CD14-positive monocyte (primary cell): Measurements from ENCODE around the gene ARID1B. TPM values are rescaled to one million over a fixed set of nuclear protein-coding genes. Genes with fewer than 3 reads are reported as not detected.

Experiments
- DNase-seq, 3 donors: peaks; one replicate each; pipeline ENCODE4 v3.0.0-alpha.2; 2011 to 2022
- H2AFZ ChIP-seq: 2 replicates; pipeline ENCODE4 v1.6.0; 2012; ENCODE audit warnings: mild to moderate bottlenecking, low read depth, low read length, inconsistent platforms; ENCODE audit not compliant: insufficient read depth, poor library complexity, severe bottlenecking
- H3K27ac ChIP-seq, 2 donors: 1 replicate in 1 of 2; 2 replicates in 1 of 2; pipeline ENCODE4 v1.5.1; 2012 to 2013; ENCODE audit warnings: low read length in 2 of 2, control low read depth in 1 of 2, inconsistent platforms in 1 of 2, low read depth in 1 of 2, mild to moderate bottlenecking in 1 of 2
- H3K27me3 ChIP-seq, 2 donors: one replicate each; pipeline versions ENCODE4 v1.6.0 to v1.6.1; 2011 to 2013; ENCODE audit warnings: low read length in 2 of 2; ENCODE audit not compliant: control insufficient read depth in 2 of 2, insufficient read depth in 2 of 2
- H3K36me3 ChIP-seq, 2 donors: replicated peaks in 1 of 2; 1 replicate in 1 of 2; 2 replicates in 1 of 2; pipeline versions ENCODE4 v1.5.1 to v1.6.1; 2012 to 2013; ENCODE audit warnings: low read length in 2 of 2, control low read depth in 1 of 2, inconsistent platforms in 1 of 2, mild to moderate bottlenecking in 1 of 2; ENCODE audit not compliant: insufficient read depth in 2 of 2, control insufficient read depth in 1 of 2
- H3K4me1 ChIP-seq, 2 donors: 1 replicate in 1 of 2; 2 replicates in 1 of 2; pipeline versions ENCODE4 v1.5.1 to v1.6.1; 2012 to 2013; ENCODE audit warnings: low read length in 2 of 2, control low read depth in 1 of 2, inconsistent platforms in 1 of 2, mild to moderate bottlenecking in 1 of 2, moderate library complexity in 1 of 2; ENCODE audit not compliant: insufficient read depth in 2 of 2, control insufficient read depth in 1 of 2
- H3K4me2 ChIP-seq: replicated peaks from 2 replicates; pipeline ENCODE3; 2012; ENCODE audit warnings: low read length, moderate library complexity, mild to moderate bottlenecking; ENCODE audit not compliant: poor library complexity, severe bottlenecking; ENCODE audit errors: extremely low read depth
- H3K4me3 ChIP-seq, 3 experiments: fragments of 200-600 bp in 1 of 3; sonication (generic) in 1 of 3; replicated peaks in 1 of 3; 1 replicate in 2 of 3; 2 replicates in 1 of 3; pipeline ENCODE4 v1.5.1; 2011 to 2013; ENCODE audit warnings: low read length in 3 of 3, mild to moderate bottlenecking in 3 of 3, control low read depth in 2 of 3, low read depth in 2 of 3, inconsistent platforms in 1 of 3, moderate library complexity in 1 of 3
- H3K79me2 ChIP-seq: 2 replicates; pipeline ENCODE4 v1.6.0; 2012; ENCODE audit warnings: mild to moderate bottlenecking, control low read depth, inconsistent platforms, low read length, moderate library complexity; ENCODE audit not compliant: insufficient read depth
- H3K9ac ChIP-seq: 2 replicates; pipeline ENCODE4 v1.6.0; 2017; ENCODE audit warnings: low read length, mild to moderate bottlenecking; ENCODE audit not compliant: insufficient read depth, poor library complexity, severe bottlenecking
- H3K9me3 ChIP-seq, 2 donors: replicated peaks in 1 of 2; 1 replicate in 1 of 2; 2 replicates in 1 of 2; pipeline versions ENCODE4 v1.5.1 to v1.6.1; 2012 to 2013; ENCODE audit warnings: low read length in 2 of 2, control low read depth in 1 of 2; ENCODE audit not compliant: control insufficient read depth in 1 of 2, insufficient read depth in 1 of 2
- H4K20me1 ChIP-seq: 2 replicates; pipeline ENCODE4 v1.6.0; 2012; ENCODE audit warnings: mild to moderate bottlenecking, low read length, control low read depth, moderate library complexity; ENCODE audit not compliant: insufficient read depth
- H3K27ac Mint-ChIP-seq, 7 donors: one replicate each; pipeline ENCODE4 v1.8.0; 2020; ENCODE audit warnings: mild to moderate bottlenecking in 7 of 7, mixed read lengths in 7 of 7, moderate library complexity in 6 of 7, inconsistent platforms in 2 of 7
- H3K27me3 Mint-ChIP-seq, 3 donors: one replicate each; pipeline ENCODE4 v1.8.0; 2021 to 2022; ENCODE audit warnings: low read depth in 3 of 3, mild to moderate bottlenecking in 3 of 3, mixed read lengths in 3 of 3, moderate library complexity in 3 of 3, inconsistent platforms in 1 of 3
- H3K36me3 Mint-ChIP-seq, 2 donors: one replicate each; pipeline ENCODE4 v1.8.0; 2020; ENCODE audit warnings: mixed read lengths in 2 of 2, inconsistent platforms in 1 of 2, mild to moderate bottlenecking in 1 of 2
- H3K4me1 Mint-ChIP-seq: one replicate; pipeline ENCODE4 v1.8.0; 2020; ENCODE audit warnings: mild to moderate bottlenecking, mixed read lengths
- H3K4me3 Mint-ChIP-seq, 2 donors: one replicate each; pipeline ENCODE4 v1.8.0; 2020; ENCODE audit warnings: mild to moderate bottlenecking in 2 of 2, mixed read lengths in 2 of 2, moderate library complexity in 1 of 2
- H3K9me3 Mint-ChIP-seq, 7 donors: one replicate each; pipeline ENCODE4 v1.8.0; 2020 to 2022; ENCODE audit warnings: mixed read lengths in 7 of 7, mild to moderate bottlenecking in 6 of 7, moderate library complexity in 6 of 7, inconsistent platforms in 2 of 7
- CTCF ChIP-seq: fragments of 200-600 bp; IDR thresholded peaks from one replicate; pipeline ENCODE4 v1.8.0; 2022; ENCODE audit warnings: antibody characterized with exemption, mild to moderate bottlenecking
- WGBS: methylation state at CpG from one replicate; pipeline ENCODE4 v1.1.5; 2013; ENCODE audit warnings: missing lambda C conversion rate; ENCODE audit not compliant: insufficient coverage; 5-methylcytosine and 5-hydroxymethylcytosine counted together
- intact Hi-C, 2 donors: fragments of 100-400 bp; cut with micrococcal nuclease; formaldehyde crosslinking; loops; one replicate each; pipeline versions ENCODE4 v1.15.0 to v1.15.1; 2023
- polyA plus RNA-seq, 3 donors: library from polyadenylated mRNA; depleted of rRNA in 1 of 3; unstranded in 2 of 3; stranded (reverse) in 1 of 3; fragments of 300-500 nt in 2 of 3; fragments of >200 nt in 1 of 3; fragmentation: Illumina TruSeq in 2 of 3; gene quantifications; 1 replicate in 2 of 3; 2 replicates in 1 of 3; pipeline ENCODE4 v1.2.3, GENCODE V29; 2012 to 2021

The ARID1B gene
- polyA plus RNA-seq, 3 donors: 3.2 to 22.1 (median 3.8) TPM

GRCh38 chr6:157148391-157149323 lies 371.5 kb downstream of the ARID1B start:
- no peak overlapping the region for H3K4me3 ChIP-seq
- DNase-seq: no peak
- TF ChIP-seq CTCF: no peak
- Mint-ChIP-seq H3K27ac (no peak overlapping the region), H3K27me3 (no peaks in the 10 kb centered on the region), H3K4me3 (no peak overlapping the region), H3K36me3 (peaks cover 51 to 52% of the 10 kb centered on the region in 2 donors), H3K4me1 (peaks cover 9% of the 10 kb centered on the region), H3K9me3 (peaks cover 0 to 2% (median 0%) of the 10 kb centered on the region in 7 donors)
- 97% methylated on average over 22 of the region's 25 CpGs for WGBS
- no peak overlapping the region for H3K4me2 ChIP-seq
- no peaks in the 10 kb centered on the region for H3K27me3 ChIP-seq
- peaks cover 37 to 47% of the 10 kb centered on the region in 2 donors for H3K36me3 ChIP-seq
- intact Hi-C loops: no loop called here
- H3K4me1 ChIP-seq: peaks cover 0 to 5% of the 10 kb centered on the region in 2 donors
- no peak overlapping the region for H2AFZ ChIP-seq
- no peak overlapping the region for H3K27ac ChIP-seq
- H3K9me3 ChIP-seq: no peaks in the 10 kb centered on the region
- no peaks in the 10 kb centered on the region for H4K20me1 ChIP-seq
- no peak overlapping the region for H3K9ac ChIP-seq
- H3K79me2 ChIP-seq: no peaks in the 10 kb centered on the region

DNA sequence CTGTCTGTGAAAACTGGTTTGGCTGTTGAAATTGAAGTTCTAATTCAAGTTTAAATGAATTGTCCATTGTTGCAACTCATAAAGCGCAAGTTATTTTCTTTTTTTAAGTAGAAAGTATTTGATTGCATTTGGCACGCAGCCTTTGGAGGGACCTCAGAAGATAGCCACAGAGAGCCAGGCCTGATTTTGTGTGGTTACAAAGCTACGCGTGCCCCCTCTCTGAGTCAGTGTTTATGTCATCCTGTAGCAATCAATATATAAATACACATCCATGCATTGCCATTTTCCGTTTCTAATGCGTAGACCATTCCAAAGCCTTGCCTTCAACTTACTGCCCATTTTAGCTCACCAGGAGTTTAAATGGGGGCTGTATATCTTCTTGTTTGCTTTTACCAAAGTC lies 372.9 kb downstream of the ARID1B start:
- Mint-ChIP-seq H3K4me1 (peaks cover 3% of the 10 kb centered on the region), H3K27me3 (no peaks in the 10 kb centered on the region), H3K4me3 (no peak overlapping the region), H3K27ac (no peak overlapping the region), H3K36me3 (peaks cover 61% of the 10 kb centered on the region in 2 donors), H3K9me3 (peaks cover 0 to 2% (median 0%) of the 10 kb centered on the region in 7 donors)
- DNase-seq: no peak
- Histone ChIP-seq H3K4me2 (no peak overlapping the region), H3K27ac (no peak overlapping the region), H3K4me3 (no peak overlapping the region), H3K27me3 (no peaks in the 10 kb centered on the region), H2AFZ (no peak overlapping the region), H3K9me3 (no peaks in the 10 kb centered on the region), H3K4me1 (no peaks in the 10 kb centered on the region), H3K9ac (no peak overlapping the region), H4K20me1 (no peaks in the 10 kb centered on the region), H3K36me3 (peaks cover 41 to 61% of the 10 kb centered on the region in 2 donors), H3K79me2 (no peaks in the 10 kb centered on the region)
- WGBS: 100% methylated on average over 2 of the region's 6 CpGs
- intact Hi-C loops: no loop called here
- no peak for TF ChIP-seq CTCF
